Activated naive CD4-positive, alpha-beta T cell treated with anti-CD3 and anti-CD28 coated beads, Interleukin-2, amount 50 U/mL, for 24 hours (primary cell): ENCODE results near the gene SH3D21.

Experiments used
- H3K27ac Mint-ChIP-seq: one replicate; pipeline ENCODE4 v1.8.0; 2021; ENCODE audit warnings: mild to moderate bottlenecking, mixed read lengths
- H3K27me3 Mint-ChIP-seq: one replicate; pipeline ENCODE4 v1.8.0; 2021; ENCODE audit warnings: mixed read lengths
- H3K36me3 Mint-ChIP-seq: one replicate; pipeline ENCODE4 v1.8.0; 2021; ENCODE audit warnings: mixed read lengths
- H3K4me1 Mint-ChIP-seq: one replicate; pipeline ENCODE4 v1.8.0; 2021; ENCODE audit warnings: mixed read lengths
- H3K4me3 Mint-ChIP-seq: one replicate; pipeline ENCODE4 v1.8.0; 2021; ENCODE audit warnings: mild to moderate bottlenecking, mixed read lengths
- H3K9me3 Mint-ChIP-seq: one replicate; pipeline ENCODE4 v1.8.0; 2021; ENCODE audit warnings: mixed read lengths

The SH3D21 gene

DNA sequence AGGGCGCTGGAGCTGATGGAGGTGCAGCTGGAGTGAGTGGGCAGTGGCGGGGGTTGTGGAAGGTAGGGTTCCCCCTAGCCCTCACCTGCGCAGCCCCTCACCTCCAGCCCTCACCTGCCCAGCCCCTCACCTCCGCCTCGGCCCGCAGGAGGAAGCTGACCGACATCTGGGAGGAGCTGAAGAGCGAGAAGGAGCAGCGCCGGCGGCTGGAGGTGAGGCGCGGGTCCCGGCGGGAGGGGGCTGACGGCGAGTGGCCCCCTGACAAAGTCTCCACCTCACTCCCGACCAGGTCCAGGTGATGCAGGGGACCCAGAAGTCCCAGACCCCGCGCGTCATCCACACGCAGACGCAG is 14.6 kb downstream of the SH3D21 start:
- Mint-ChIP-seq H3K27me3 (no peaks in the 10 kb centered on the region), H3K27ac (no peak overlapping the region)

DNA sequence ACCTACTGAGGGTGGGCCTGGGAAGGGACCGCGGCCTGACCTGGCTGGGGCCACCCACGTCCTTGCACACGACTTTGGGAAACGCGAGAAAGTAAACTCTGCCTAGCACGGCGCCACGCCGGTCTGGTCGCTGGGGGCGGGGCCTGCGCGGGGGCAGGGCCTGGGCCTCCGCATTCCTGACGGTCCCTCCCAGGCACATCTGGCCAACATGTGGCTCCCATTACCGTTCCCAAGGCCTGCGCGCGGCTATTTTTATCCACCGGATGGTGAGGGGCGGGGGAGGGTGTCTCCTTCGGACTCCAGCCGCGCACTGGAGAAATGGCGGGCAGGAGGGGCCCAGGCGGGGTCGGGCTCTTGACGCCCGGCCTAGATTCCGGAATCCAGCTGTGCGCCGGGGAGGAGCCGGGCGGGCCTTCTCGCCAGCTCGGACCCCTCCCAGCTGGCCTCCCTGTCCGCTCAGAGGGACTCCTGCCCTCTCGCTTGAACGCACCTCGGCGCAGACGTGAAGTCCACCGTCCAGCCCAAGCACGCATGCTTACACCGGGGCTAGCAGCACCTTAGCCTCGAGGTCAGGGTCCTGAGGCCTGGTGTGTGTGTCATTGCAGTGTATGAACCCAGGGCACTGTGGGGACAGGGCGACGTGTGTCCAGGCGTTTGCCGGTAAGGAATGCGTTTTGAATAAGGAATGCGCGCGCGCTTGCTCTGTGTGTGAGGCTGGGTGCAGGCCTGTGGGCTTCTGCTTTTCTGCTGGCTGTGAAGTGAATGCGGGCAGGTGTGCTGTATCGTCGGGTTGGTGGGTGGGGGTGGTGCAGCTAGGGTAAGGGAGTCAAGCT is 15.2 kb downstream of the SH3D21 start:
- no peaks in the 10 kb centered on the region for H3K9me3 Mint-ChIP-seq
- peaks cover 22% of the 10 kb centered on the region for H3K4me1 Mint-ChIP-seq
- H3K27me3 Mint-ChIP-seq = no peaks in the 10 kb centered on the region
- peak overlapping the region; percentile 69 for H3K4me3 Mint-ChIP-seq
- H3K27ac Mint-ChIP-seq = no peak overlapping the region
- H3K36me3 Mint-ChIP-seq = no peaks in the 10 kb centered on the region

More for the DNA sequence above, 14.6 kb downstream of the SH3D21 start:
- no peaks in the 10 kb centered on the region for H3K36me3 Mint-ChIP-seq
- no peaks in the 10 kb centered on the region for H3K9me3 Mint-ChIP-seq
- peak overlapping the region; percentile 76 for H3K4me3 Mint-ChIP-seq
- peaks cover 22% of the 10 kb centered on the region for H3K4me1 Mint-ChIP-seq

DNA sequence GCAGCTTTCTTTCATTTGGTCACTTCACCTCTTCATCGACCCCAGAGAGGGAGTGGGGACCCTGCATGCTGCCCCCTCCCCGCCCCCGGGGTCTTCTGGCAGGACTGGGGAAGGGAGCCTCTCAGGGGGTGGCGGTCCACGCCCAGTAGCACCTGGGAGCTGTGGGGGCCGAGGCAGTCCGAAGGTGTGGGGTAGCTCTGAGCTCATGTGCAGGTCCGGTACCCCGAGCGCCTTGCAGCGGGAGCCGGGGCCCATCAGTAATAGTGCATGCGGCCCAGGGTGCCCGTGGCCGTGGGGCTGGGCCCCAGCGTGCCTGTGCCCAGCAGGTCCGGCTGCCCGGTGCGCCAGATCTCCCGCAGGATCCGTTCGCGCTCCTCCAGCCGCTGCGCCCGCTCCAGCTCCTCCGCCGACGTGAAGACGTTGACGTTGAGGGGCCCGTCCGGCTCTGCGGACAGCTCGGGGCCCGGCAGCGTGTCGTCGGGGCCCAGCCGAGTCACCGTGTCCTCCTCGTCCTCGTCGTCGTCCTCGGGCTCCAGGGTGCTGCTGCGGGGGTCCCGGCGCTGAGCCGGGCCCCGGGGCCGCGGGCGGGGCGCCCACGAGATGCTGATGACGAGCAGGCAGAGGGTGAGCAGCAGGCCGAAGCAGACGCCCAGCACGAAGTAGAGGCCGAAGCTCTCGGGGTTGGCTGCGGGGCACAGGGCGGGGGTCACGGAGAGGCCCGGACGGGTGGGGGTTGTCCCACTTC is 16.0 kb downstream of the SH3D21 start:
- no peaks in the 10 kb centered on the region for H3K27me3 Mint-ChIP-seq
- H3K4me3 Mint-ChIP-seq = peak overlapping the region; percentile 69
- H3K36me3 Mint-ChIP-seq = no peaks in the 10 kb centered on the region
- H3K9me3 Mint-ChIP-seq = no peaks in the 10 kb centered on the region
- H3K4me1 Mint-ChIP-seq = peaks cover 27% of the 10 kb centered on the region
- no peak overlapping the region for H3K27ac Mint-ChIP-seq

DNA sequence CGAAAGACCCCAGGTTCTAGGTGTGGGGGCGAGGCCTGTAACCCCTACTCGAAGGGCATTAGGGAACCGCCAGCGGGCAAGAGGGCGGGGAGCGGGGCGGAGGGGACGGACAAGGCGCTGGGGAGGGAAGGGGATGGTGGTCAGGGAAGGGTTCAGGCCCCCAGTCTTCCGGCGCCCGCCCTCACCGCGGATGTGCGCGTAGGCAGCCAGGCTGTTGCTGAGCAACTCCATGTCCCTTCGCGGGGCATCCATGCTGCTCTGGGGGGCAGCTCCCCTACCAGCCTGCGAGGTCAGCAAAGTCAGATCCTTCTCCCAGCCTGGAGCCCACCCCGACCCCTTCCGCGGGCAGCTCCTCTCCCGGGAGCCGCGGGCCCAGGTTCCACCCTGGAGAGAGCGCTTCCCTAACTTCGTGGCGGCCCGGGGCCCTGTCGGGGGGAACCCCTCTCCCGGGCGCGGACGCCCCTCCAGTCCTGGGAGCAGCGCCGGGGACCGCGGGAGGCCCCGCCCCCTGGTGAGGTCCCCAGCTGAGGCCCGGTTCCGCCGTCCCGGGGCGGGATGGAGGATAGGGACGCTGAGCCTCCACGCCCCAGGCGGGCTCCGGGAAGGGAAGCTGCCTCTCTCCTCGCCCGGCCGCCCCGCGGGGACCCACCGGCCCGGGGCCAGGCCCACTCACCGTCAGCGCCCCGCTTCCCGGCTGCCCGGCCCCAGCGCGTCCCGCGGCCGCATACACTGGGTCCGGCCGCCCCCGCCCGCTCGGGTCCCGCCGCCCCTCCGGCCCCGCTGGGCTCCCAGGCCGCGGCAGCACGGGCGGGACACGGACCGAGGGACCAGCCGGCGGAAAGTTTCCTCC is 16.8 kb downstream of the SH3D21 start:
- peak overlapping the region; percentile 69 for H3K4me3 Mint-ChIP-seq
- no peak overlapping the region for H3K27ac Mint-ChIP-seq
- H3K36me3 Mint-ChIP-seq = no peaks in the 10 kb centered on the region
- H3K4me1 Mint-ChIP-seq = peaks cover 27% of the 10 kb centered on the region
- no peaks in the 10 kb centered on the region for H3K9me3 Mint-ChIP-seq
- no peaks in the 10 kb centered on the region for H3K27me3 Mint-ChIP-seq

DNA sequence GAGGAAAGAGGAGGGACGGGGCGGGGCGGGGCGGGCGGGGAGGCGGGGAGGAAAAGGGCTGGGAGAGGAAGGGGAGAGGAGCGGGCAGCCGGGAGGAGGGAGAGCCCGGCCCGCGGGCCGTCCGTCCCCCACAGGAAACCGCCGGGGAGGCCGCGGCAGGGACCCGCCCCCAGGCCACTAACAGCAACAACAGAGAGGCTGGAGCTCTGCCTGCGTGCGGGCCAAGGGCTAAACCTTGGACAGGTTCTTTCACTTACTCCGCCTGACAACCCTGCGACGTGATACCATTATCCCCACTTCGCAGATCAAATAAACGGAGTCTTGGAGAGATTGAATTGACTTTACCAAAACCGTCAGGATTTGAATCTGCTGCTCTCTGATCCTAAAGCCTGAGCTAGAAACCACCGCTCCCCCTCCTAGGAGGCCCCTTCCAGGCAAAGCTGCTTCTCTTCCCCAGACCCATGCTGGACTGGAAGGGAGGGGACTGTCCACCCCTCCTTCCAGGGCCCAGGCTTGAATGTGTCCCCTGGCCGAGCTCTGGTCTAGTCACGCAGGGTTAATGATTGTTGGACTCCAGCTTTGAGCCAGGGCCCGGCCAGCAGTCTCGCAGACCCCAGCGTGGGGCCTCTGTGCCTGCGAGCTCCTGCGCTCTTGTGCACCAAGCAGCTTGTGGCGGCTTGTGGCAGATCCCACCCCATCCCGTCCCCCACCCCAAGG is 17.6 kb downstream of the SH3D21 start, which contains the start of gene EVA1B:
Gene EVA1B, minus strand, starts transcription at position 10 of the 717 bp plus-strand sequence. CDS start 608 bp downstream, outside the sequence.
- no peaks in the 10 kb centered on the region for H3K36me3 Mint-ChIP-seq
- H3K9me3 Mint-ChIP-seq = no peaks in the 10 kb centered on the region
- H3K4me3 Mint-ChIP-seq = peak within 1 kb of the TSS; percentile 80
- peaks cover 27% of the 10 kb centered on the region for H3K4me1 Mint-ChIP-seq
- H3K27ac Mint-ChIP-seq = no peak within 1 kb of the TSS
- H3K27me3 Mint-ChIP-seq = no peaks in the 10 kb centered on the region

DNA sequence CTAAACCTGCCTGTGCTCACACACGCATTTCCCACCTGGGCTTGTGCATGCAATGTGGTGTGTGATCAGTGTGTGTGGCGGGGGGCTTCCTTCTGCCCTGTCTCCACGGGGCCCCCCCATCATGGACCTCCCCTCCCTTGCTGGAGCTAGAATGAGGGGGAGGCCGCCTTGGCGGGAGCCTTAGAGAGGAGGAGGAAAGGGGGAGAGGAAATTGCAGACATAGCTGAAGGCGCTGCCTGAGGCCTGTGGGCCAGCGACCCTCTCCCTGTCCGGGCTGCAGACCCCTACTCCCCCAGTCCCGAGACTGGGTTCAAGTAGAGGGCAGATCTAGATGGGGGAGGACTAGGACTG is 18.2 kb downstream of the SH3D21 start:
- no peak overlapping the region for H3K27ac Mint-ChIP-seq

DNA sequence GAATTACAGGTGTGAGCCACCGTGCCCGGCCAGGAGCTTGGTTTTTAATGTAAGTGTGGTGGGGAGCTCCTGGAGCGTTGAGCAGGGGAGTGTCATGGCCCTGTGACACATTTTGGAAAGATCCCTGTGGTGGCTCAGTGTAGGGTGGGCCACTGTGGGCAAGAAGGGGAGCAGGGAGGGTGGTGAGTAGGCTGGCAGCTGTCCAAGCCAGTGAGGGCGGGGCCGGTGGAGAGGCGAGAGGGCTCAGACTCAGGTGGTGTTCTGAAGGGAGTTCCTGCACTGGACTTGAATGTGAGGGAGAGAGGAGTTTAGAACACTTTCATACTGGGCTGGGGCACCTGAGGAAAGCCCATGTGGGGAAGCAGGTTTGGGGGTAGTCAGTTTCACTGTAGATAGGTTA is 20.3 kb downstream of the SH3D21 start:
- Mint-ChIP-seq H3K4me3 (no peak overlapping the region), H3K27me3 (no peaks in the 10 kb centered on the region), H3K4me1 (peaks cover 20% of the 10 kb centered on the region), H3K36me3 (no peaks in the 10 kb centered on the region), H3K27ac (no peak overlapping the region), H3K9me3 (no peaks in the 10 kb centered on the region)

More for the DNA sequence above, 18.2 kb downstream of the SH3D21 start:
- peak overlapping the region; percentile 80 for H3K4me3 Mint-ChIP-seq
- H3K36me3 Mint-ChIP-seq = no peaks in the 10 kb centered on the region
- H3K9me3 Mint-ChIP-seq = no peaks in the 10 kb centered on the region
- H3K4me1 Mint-ChIP-seq = peaks cover 27% of the 10 kb centered on the region
- H3K27me3 Mint-ChIP-seq = no peaks in the 10 kb centered on the region

DNA sequence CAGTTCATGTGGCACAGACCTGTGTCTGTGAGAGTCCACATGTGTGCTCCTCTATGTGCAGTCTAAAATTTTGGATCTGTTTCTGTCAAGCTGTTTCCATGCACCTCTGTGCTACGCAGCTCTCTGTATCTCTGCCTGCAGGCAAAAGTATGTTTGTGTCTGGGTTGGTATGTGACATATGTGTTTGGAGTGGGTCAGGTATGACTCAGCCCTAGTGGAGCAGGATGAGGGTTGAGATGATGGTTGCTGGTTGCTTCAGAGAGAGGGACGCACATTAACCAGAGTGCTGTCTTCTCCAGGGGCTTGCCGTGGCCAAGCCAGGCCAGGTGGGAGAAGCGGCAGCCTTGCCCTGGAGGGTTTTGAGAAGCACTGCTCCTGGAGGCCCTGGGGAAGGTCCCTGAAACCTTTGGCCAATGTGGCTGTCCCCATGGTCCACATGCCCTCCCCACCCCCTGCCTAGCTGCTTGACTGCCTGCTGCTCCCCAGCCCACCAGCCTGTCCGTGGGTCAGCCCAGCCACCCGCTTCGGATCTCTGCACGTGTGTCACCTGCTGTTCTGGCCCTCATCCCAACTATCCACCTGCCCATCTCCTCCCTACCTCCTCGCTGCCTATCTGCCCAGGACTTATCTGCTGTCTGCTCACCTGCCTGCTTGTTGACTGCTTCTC is 21.4 kb downstream of the SH3D21 start:
- H3K27me3 Mint-ChIP-seq = no peaks in the 10 kb centered on the region
- no peak overlapping the region for H3K27ac Mint-ChIP-seq
- no peaks in the 10 kb centered on the region for H3K9me3 Mint-ChIP-seq

DNA sequence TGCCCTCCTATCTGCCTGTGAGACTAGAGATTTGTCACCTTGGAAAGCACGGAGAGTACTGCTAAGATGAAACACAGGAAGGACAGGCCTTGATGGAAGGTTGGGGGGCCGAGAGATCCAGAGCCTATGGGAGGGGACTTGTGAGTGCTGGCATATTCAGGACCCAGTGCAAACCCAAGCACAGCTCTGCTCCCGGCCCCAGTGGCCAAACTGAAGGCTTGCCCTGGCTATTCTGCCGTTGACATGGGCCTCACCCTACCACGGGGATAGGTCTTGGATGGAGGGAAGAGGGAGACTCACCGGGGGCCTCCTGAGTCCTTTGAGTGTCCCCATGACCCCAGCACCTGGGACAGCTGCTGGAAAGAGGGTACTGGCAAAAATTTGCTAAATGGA is 21.9 kb downstream of the SH3D21 start:
- peaks cover 17% of the 10 kb centered on the region for H3K4me1 Mint-ChIP-seq
- H3K36me3 Mint-ChIP-seq = no peaks in the 10 kb centered on the region
- H3K27me3 Mint-ChIP-seq = no peaks in the 10 kb centered on the region
- H3K4me3 Mint-ChIP-seq = no peak overlapping the region
- H3K27ac Mint-ChIP-seq = no peak overlapping the region
- H3K9me3 Mint-ChIP-seq = no peaks in the 10 kb centered on the region

More for the DNA sequence above, 21.4 kb downstream of the SH3D21 start:
- Mint-ChIP-seq H3K4me1 (peaks cover 17% of the 10 kb centered on the region), H3K36me3 (no peaks in the 10 kb centered on the region), H3K4me3 (no peak overlapping the region)

DNA sequence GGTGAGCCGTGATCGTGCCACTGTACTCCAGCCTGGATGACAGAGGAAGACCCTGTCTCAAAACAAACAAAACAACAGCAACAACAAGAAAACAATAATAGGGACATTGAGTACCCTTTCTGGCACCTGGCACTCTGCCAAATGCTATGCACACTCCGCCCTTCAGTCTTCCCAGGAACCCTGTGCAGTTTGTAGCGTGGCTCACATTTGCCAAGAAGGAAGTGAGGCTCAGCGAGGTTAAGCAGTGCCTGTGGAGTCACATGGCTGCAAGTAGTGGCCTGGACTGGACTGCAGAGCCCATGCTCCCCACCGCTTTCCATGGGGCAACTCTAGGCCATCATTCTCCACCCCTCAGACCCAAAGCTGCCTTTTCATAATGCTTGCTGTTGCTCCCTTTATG is 22.5 kb downstream of the SH3D21 start:
- Mint-ChIP-seq H3K27ac (no peak overlapping the region), H3K36me3 (no peaks in the 10 kb centered on the region), H3K4me3 (no peak overlapping the region), H3K9me3 (no peaks in the 10 kb centered on the region), H3K27me3 (no peaks in the 10 kb centered on the region), H3K4me1 (peaks cover 16% of the 10 kb centered on the region)

DNA sequence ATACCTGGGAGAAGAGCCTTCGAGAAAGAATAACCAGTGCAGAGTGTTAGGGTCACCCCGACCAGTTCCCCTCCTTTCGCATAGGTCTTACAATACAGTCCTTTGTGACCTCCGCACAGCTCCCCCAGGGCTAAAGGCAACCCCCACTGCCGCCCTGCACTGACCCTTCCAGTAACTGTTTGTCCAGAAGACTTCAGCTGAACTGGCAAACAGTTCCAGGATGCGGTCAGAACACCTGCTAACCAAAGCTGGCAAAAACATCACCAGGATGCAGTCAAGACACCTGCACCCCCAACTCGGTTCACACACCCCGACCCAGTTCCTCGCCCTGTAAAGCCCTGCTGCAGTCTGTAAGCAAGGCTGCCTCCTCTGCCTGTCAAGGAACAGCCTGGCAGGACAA is 23.6 kb downstream of the SH3D21 start:
- H3K9me3 Mint-ChIP-seq = no peaks in the 10 kb centered on the region
- no peaks in the 10 kb centered on the region for H3K27me3 Mint-ChIP-seq
- H3K4me3 Mint-ChIP-seq = no peak overlapping the region
- peaks cover 5% of the 10 kb centered on the region for H3K4me1 Mint-ChIP-seq
- H3K36me3 Mint-ChIP-seq = no peaks in the 10 kb centered on the region
- no peak overlapping the region for H3K27ac Mint-ChIP-seq

DNA sequence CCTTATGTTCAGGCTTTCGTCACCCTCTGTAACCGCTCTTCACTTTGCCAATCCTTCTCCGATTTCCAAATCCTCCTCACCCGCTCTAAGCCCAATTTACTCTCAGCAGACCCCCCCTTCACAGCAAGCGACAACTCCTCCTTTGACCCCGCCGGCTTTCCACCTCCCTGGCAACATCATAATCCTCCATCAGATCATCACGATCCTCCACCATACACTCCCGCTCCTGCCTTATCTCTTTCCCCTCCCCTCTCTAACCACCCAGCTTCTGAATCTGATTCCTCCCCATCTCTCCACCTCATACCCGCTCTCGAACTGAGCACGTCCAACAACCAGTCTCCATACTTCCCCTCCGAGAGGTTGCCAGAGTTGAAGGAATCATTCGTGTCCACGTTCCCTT is 24.8 kb downstream of the SH3D21 start:
- H3K27ac Mint-ChIP-seq = peak overlapping the region; percentile 8
- H3K36me3 Mint-ChIP-seq = no peaks in the 10 kb centered on the region

DNA sequence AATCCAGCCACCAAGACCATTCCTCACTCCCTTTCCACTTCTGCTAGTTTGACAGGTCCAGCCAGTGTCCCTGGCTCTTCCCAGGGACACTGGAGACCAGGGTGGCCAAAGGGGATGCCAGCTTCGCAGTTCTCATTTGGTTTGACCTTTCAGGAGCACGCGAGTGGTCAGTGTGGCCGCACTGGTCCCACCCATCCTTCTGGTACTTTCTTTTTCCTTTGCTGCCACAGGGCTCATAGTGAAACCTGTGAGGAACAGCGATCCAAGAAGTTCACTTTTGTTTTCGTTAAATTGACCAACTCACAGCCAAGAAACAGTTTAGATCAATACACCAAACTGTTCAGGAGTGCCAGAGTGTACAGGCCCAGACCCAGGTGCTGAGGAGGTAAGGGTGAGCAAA is 31.7 kb downstream of the SH3D21 start:
- H3K9me3 Mint-ChIP-seq = no peaks in the 10 kb centered on the region
- no peak overlapping the region for H3K27ac Mint-ChIP-seq
- peaks cover 2% of the 10 kb centered on the region for H3K36me3 Mint-ChIP-seq
- H3K27me3 Mint-ChIP-seq = no peaks in the 10 kb centered on the region
- peaks cover 14% of the 10 kb centered on the region for H3K4me1 Mint-ChIP-seq
- H3K4me3 Mint-ChIP-seq = no peak overlapping the region

More for the DNA sequence above, 24.8 kb downstream of the SH3D21 start:
- Mint-ChIP-seq H3K27me3 (no peaks in the 10 kb centered on the region), H3K9me3 (no peaks in the 10 kb centered on the region), H3K4me1 (peaks cover 5% of the 10 kb centered on the region), H3K4me3 (no peak overlapping the region)

DNA sequence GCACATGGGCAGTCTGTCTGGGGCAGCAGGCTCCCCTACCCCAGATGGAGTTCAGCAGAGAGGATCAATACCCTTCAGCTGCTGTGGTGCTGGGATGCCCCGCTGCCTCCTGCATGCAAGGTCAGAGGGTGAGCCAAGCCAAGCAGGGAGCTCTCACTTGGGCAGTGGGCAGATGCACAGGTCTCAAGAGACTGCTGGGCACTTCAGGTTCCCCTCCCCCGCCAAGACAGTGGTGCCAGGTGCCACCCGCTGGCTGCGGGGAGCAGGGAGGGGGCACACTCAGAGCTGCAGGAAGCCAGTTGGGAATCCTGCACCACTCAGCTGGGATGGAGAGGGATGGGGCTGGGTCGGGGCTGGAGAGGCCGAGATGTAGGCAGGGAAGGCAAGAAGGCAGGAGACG is 33.0 kb downstream of the SH3D21 start:
- no peak overlapping the region for H3K4me3 Mint-ChIP-seq

DNA sequence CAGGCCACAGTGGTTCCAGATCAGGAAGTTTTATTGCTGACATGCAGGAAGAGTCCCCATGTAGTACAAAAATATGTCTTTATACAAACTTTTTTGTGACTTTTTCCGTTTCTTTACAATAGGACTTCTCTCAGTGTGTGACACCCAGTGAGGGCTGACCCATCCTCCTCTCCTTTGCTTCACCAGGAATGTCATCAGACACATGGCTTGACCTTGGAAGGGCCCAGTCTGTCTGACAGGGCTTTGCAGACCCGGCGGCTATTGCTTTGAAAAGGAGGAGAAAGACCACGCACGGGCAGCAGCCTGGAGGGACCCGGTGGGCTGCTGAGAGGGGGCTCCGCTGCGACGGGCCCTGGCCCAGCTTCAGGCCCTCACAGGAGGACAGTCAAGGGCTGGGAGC is 33.4 kb downstream of the SH3D21 start:
- no peak overlapping the region for H3K27ac Mint-ChIP-seq
- no peak overlapping the region for H3K4me3 Mint-ChIP-seq
- H3K4me1 Mint-ChIP-seq = peaks cover 20% of the 10 kb centered on the region
- no peaks in the 10 kb centered on the region for H3K9me3 Mint-ChIP-seq
- H3K36me3 Mint-ChIP-seq = peaks cover 2% of the 10 kb centered on the region
- H3K27me3 Mint-ChIP-seq = no peaks in the 10 kb centered on the region

More for the DNA sequence above, 33.0 kb downstream of the SH3D21 start:
- Mint-ChIP-seq H3K36me3 (peaks cover 2% of the 10 kb centered on the region), H3K27me3 (no peaks in the 10 kb centered on the region), H3K9me3 (no peaks in the 10 kb centered on the region), H3K27ac (no peak overlapping the region), H3K4me1 (peaks cover 20% of the 10 kb centered on the region)
